Measurements from ENCODE around the gene ADAMTS4.
A peak's percentile ranks its signal among the peaks of the same experiment; 100 is the strongest.

The ADAMTS4 gene

DNA sequence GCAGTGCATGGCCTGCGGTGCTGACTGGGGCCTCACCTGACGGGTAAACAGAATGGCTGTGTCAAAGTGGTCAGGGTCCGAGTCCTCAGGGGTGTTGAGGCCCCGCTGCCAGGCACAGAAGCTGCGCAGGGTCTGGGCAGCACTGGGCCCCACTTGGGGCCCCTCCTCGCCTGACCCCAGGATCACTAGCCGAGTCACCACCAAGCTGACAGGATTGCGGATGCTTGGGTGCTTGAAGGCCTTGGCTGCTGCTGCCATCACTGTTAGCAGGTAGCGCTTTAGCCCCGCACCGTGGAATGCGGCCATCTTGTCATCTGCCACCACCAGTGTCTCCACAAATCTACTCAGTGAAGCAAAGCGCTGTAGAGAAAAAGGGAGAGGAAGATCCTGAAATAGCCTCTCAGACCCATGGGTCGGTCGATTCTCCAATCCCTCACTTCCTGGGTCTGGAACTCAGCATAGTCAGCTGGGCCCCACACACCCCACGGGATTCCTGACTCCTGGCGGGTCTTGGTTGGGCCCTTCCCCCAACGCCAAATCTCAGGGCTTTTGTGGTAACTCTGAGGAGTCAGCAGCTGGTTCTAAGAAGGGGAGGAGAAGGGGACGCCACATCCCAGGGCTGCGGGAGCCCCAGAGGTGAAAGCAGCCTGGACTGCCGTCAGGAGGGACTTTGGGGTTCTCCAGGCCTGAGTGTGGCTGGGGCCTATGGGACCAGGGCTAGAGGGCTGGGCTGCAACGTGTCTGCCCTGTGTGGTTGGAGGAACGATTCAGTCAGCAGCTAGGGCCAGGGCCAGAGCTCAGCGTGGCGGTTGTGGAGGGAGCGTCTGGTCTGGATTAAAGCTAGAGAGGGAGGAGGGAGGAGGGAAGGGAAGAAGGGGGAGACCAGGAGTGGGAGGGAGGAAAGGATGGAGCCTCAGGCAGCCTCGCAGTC is 2.1 kb downstream of the ADAMTS4 start:
- no peak for DNase-seq (ENCODE audit: low read depth in 2 of 2)

DNA sequence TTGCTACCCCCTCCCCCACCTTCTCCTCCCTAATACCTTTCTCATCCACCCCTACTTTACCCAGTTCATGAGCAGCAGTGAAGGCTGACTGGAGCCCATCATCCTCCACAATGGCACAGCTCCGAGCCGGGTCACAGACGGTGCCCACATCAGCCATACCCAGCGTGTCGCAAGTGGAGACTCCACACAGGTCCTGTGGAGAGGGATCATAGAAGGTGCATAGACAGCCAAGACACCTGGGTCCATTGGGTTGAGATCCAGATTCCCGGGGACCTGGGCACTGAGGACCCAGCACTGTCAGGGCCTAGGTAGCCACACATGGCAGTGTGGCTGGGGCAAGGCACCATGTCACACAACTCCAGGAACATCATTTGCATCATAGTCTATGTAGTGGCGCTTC is 2.7 kb downstream of the ADAMTS4 start:
- no peak for DNase-seq (ENCODE audit: low read depth in 2 of 2)

DNA sequence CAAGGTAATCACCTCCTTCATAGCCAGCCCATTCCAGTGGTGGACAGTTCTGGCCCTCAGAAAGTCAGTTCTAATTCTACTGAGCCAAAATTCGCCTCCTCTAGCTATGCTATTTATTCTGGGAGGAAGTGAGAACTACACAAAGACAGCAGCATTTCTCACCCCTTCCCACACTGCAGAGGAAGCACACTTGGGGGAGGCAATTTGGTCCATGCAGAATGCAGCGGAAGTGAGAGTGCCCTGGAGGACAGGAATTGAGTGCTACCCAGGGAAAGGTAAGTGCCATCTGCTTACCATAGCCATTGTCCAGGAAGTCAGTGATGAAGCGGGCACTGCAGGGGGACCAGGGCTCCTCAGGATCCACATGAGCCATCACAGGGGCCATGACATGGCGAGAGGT is 3.7 kb downstream of the ADAMTS4 start:
- DNase-seq (ENCODE audit: low read depth in 2 of 2), result no peak

DNA sequence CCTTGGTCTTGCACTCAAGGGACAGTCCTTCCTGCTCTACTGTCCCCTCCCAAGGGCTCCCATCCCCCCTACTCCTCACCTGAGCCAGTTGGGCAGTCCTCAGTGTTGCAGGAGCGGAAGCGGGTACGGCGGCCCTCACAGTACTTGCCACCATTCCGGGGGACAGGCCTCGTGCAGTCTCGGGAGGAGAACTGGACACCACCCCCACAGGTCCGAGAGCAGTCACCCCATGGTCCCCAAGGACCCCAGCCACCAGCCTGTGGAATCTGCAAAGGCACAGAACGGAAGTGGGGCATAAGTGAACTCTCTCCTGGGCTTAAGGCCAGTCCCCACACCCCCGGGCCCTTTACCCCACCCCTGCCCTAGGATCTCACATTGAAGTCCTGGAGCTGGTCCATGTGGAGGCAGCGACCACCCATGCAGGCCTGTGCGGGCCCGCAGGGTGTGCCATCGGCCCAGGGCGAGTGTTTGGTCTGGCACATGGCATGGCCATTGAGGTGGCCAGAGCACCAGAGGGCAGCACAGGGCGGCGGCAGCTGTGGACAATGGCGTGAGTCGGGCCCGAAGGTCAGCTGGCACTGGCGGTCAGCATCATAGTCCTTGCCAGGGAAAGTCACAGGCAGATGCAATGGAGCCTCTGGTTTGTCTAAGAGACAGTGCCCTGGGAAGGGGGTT is 5.2 kb downstream of the ADAMTS4 start:
- no peak for DNase-seq (ENCODE audit: low read depth in 2 of 2)

DNA sequence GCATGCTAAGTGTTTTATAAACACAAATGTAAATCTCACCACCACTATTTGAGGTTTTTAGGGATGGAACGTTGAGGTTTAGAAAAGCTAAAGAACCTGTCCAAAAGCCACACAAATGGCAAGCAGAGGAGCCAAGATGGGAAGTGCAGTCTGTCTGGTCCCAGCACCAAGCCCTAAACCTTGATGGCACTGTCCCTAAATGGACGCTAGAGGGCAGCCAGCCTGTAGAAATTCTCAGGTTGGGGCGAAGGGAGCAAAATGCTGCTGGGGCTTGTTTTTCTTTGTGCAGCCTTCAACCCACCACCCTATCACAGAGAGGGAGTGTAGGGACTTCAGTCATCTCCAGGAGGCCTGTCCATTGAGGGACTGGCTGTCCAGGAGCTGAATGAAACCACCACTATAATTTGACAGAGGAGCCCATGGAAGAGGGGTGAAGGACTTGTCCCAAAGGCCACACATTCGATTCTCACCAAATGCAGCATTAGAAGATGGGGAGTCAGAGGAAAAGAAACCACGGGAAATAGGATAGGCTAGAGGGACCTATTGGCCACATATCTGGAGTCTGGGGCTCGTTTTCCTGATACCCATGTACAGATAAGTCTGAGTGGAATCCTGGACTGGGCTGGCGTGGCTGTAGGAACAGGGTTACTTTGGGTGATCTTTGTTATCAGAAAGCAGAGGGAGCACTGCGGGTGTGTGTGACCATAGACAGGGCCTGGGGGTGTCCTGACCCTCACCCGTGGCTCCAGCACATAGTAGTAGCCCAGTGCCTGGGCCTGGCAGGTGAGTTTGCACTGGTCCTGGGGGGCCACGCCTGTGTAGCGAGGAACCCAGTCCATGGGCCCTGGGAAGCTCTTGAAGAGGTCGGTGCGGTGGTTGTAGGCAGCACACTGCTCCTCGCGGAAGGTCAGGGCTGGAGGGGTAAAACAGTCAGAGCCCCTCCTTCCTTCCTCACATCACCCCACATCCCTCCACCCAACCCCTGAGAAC is 6.1 kb downstream of the ADAMTS4 start:
- peak; percentile 47 to 53 for DNase-seq (ENCODE audit: low read depth in 2 of 2)

DNA sequence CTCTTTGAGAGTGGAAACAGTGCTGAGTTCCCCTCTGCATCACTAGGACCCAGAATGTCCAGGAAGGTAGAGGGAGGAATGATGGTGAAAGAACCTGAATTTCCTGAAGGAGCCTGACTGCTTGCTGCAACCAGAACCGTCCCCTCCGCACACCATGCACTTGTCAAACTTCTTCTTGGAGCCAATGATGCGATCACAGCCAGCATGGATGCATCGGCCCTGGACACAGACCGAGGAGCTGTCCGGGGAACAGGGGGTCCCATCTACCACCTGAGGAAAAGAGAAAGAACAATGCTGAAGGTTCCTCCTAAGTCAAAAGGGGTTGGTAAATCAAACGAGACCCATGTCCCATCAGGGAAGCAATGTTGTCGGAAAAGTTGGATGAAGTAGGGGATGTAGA is 6.9 kb downstream of the ADAMTS4 start:
- no peak for DNase-seq (ENCODE audit: low read depth in 2 of 2)

DNA sequence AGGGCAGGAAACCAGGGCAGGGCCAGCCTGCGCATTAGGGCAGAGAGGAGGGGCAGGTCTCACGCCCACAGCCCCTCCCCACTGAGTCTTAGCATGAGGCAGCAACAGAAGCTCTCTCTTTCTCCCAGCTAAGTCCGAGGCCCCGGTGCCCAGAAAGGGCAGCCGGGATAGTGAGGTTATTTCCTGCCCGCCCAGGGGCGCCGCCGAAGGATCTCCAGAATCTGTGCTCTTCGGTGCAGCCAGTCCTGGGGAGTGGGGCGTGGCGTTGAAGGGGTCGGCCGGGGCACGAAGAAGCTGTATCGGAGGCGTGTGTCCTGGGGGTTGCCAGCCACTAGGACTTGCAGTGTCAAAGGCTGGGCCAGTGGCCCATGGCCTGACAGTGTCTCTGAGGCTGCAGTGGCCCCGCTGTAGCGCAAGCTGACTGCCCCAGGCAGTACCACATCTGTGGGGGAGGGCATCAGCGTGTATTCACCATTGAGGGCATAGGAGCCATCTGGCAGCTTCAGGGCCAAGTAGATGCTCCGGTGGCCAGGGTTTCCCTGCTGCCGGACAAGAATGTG is 7.8 kb downstream of the ADAMTS4 start:
- DNase-seq (ENCODE audit: low read depth in 2 of 2), result no peak

DNA sequence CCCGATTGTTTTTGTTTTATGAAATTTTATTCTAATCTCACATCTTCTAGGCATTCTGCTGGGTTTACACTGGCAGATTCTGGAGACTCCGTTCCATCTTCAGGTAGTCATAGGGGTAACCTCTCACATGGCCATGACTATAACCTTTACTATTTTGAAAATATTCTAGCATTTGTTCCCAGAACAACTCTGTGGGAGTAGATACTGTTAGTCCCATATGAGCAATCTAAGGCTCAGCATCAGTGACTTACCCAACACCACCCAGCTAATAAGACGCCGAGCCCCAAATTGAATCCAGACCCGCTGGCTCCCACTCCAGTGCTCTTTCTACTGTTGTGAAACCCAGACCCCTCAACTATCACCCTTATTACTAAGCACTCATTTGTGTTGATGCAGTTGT is 9.8 kb downstream of the ADAMTS4 start:
- no peak for DNase-seq (ENCODE audit: low read depth in 2 of 2)

DNA sequence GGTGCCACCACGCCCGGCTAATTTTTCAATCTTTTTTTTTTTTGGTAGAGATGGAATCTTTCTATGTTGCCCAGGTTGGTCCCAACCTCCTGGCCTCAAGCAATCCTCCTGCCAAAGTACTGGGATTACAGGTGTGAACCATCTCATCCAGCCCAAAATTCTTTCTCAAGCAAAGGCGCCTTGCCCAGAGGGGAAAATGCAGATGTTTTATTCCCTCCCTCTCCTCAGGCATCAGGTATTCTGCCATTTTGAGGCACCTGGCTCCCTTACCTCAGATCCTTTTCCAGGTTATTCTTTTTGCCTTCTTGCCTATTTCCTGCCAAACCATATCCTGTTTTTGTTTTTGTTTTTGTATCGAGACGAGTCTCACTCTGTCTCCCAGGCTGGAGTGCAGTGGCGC is 10.5 kb downstream of the ADAMTS4 start:
- DNase-seq (ENCODE audit: low read depth in 2 of 2), result no peak

DNA sequence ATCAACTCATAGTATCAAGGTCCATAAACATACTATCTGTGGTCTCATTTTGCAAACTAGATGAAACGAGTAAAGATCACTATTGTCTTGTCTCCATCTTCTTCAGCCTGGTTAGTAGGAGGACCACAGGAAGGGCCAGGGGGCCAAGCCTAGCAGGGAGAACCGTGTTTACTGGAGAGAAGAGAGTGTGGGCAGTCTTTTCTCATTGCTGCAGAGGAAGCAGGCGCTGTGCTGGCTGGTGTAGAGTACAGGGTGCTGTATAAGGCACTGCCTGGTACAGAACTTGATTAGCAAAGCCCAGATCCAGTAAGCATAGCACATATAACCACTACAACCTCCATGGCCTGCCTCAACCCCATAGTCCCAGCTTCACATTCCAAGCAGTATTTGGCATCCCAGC is 11.5 kb downstream of the ADAMTS4 start:
- no peak for DNase-seq (ENCODE audit: low read depth in 2 of 2)

DNA sequence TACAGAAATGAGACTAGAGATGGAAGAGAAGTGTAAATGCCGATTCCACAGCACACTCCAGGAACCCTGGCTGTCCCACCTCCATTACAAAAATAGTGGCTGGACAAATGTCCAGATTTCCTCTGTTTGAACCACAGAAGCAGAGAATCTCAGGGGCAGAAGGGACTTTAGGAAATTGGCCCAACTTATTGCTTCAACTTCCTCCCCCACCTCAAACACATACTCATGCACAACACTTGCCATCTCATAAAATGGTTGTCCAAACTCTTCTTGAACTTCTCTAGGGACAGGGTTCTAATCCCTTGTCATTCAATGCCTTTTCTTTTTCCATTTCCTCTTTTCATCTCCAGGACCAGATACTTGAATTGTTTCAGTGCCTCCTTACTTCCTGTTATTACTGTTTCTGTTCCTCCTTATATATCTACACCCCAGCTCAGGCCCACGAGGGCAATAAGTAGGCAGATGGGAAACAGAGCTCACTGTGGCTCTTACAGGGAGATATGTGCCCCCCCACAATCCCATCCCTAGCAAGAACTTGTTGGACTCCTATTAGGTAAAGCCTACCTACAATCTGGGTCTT is 13.0 kb downstream of the ADAMTS4 start:
- DNase-seq (ENCODE audit: low read depth in 2 of 2), result no peak

DNA sequence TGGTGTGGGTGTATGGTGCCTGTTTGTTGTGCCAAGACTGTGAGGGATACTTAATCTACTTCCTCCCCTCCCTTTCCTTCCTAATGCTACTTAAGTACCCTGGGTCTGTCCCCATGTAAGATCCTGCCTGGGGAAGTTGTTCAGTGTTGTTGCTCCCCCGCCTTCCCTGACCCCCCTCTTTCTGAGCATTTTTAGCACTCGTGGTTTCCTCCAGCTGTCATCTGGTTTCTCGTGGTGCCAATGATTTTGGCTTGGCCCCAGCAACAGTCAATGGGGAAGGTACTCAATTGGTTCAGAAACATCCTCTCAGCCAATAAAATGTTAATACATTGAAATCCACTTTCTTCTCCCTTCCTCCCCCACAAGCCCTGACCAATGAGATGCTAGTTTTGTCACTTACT is 13.6 kb downstream of the ADAMTS4 start:
- peak; percentile 44 to 59 for DNase-seq (ENCODE audit: low read depth in 2 of 2)

DNA sequence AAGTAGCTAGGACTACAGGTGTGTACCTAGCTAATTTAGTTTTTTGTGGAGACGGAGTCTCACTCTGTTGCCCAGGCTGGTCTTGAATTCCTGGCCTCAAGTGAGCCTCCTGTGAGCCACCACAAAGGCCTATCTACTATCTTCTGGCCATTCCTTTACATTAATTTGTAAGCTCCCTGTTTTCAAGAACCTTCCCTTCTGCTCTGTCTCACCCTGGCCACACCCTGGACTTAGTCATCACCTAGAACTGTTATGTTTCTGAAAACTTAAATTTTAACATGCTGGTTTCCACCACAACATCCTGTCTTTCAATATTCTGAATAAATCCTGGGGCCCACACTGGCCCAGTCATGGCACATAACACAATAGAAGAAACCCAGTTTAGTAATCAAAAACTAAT is 16.6 kb downstream of the ADAMTS4 start:
- peak; percentile 51 to 52 for DNase-seq (ENCODE audit: low read depth in 2 of 2)

DNA sequence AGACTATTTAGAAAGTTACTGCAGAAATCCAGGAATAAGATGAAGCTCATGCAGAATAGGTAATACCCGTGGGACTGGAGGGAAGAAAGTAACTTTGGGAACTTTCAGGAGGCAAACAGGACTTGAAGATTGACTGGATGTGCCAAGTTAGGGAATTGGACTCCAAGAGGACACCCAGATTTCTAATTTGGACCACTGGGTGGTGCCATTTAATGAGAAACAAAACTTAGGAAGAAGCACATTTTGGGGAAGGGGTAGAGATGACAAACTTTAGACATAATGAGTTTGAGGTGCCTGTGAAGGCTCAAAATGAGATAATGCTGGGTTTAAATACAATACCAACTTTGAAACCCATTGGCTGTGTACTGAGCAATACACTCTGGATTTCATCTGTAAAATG is 18.2 kb downstream of the ADAMTS4 start:
- DNase-seq (ENCODE audit: low read depth in 2 of 2), result no peak

DNA sequence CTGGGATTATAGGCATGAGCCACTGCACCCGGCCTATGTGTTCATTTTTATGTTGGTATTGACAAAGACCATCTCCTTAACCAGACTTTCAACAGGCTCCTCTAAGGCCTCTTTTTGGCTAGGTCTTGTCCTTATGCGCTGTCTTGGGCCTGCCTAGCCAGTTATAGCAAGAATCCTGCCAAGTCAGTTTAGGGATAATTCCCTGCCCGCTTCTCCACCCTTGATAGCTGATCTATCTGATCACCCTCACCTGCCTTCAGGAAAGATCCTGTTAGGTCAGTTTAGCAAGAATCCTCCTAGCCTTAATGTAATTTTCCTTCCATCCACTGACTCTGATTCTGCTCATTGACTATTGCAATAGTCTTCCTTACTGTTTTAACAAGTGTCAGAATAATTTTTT is 19.2 kb downstream of the ADAMTS4 start:
- no peak for DNase-seq (ENCODE audit: low read depth in 2 of 2)

DNA sequence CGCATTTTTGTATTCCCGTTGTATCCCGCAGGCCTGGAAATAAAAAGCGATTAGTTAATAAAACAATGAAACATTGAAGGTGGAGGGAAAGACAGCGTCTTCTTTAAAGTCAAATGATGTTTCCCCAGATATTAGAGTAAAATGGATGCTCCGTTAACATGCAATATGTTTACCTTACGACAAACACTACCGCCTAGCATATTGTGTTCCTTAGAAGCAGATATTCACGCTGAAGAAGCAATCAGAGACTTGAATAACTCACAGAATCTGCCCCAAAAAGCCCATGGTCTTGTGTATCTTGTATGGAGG is 21.0 kb downstream of the ADAMTS4 start:
- no peak for DNase-seq (ENCODE audit: low read depth in 2 of 2)

DNA sequence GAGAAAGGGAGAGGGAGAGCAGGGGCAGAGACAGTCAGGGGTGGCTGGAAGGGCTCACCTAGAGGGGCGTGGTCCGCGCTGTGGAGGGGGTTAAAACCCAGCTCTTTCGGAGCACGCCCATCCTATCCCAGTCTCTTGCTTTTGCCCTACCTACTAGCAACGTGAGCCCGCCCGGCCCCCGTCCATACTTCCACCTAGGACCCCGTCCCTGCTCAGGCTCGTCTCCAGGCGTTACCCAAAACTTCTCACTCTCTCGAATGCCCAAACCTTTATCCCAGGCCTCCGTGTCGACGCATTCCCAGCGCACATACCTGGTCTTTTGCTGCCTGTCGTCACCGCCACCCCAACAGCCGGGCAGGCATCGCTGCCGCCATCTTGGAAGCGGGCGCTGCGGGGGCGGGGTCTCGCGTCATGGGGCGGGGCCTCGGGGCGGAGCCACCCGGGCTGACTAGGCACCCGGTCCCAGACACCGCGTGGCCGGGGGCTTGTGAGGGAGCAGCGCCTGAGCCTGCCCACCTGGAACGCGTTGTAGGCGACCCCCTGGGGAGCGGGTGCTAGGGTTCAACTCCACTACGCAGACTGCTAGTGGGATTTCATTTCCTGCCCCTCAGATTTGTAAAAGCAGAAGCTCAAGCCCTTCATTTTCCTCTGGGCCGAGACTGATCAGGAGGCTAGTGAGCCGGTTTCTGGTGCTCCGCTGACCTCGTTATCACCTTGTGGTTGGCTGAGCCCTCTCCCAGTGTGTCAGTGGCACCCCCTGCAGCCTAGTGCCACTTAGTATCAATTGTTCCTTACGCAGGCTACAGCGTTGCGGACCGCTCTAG is 21.5 kb downstream of the ADAMTS4 start, which contains the start of gene B4GALT3:
B4GALT3 (minus strand) TSS at position 396 of the 824 bp plus-strand sequence. CDS start 1,447 bp downstream, outside the sequence.
- peak; percentile 88 to 97 for DNase-seq (ENCODE audit: low read depth in 2 of 2)

DNA sequence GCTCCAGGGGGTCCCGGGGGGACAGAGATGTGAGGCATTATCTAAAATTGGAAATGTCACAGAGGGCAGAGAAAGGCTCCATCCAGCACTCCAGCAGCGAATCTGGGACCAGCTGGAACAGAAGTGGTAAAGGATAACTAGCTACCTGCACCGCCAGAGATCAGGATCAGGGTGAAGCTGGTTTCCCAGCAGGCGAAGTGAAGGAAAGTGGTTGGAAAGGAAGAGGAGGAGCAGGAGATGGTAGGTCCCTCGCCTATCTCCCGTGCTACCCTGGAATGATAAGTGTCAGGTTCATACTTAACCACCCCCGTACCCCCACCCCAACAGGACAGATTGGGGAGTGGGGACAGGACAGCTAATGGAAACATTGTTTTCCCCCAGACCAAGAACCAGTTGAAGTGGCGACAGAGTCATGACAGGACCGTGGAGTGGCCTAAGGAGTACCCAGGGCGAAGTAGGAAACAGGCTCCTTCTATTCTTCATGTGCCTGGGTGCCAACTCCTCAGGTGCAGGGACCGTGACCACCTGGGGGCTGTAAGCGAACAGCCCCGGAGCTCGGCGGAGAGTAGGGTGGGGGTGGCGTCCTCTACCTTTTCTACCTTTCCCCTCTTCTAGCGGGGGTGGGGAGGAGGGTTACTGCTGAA is 22.3 kb downstream of the ADAMTS4 start:
- DNase-seq (ENCODE audit: low read depth in 2 of 2), result no peak

DNA sequence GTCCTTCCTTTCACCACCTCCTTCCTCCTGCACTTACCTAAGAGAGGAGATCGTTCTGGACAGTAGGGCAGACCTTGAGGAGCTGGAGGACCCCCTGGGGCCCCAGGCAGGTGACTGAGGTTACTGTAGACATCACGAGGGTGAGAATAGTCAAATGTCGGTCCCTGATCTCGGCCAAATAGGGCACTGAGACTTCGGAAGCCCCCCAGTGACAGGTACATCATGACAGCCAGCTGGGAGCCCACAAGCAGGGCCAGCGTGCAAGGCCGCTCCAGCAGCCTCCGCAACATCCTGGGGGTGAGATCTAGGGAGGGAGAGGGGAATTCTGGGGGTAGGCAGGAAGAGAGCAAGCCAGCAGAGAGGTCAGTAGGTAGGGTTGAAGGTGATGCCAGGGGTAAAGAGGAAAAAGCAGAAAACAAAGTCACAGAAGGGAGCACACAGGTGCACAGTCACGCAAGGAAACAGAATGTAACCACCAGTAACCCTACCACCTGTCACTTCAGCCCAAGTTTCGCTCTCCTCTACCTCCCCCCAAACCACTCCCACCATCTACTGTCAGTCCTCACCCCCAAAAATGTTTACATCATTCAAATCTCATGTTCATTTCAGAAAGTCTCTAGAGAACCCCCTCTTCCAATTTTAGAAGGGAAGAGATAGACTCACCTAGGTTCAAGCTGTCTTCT is 22.9 kb downstream of the ADAMTS4 start:
- no peak for DNase-seq (ENCODE audit: low read depth in 2 of 2)
